HUES6 (cell line): ENCODE data around the gene PCDHA6.
"Not testable (repeated sequence)": the region's sequence is repeated elsewhere in the genome, so short reads cannot be mapped to it uniquely, and the experiment has no call there.

Experiments used
- H3K27ac ChIP-seq: 2 replicates; pipeline ENCODE4 v1.7.0; 2013; ENCODE audit warnings: low read depth, mild to moderate bottlenecking, low read length, inconsistent platforms
- H3K27me3 ChIP-seq: 2 replicates; pipeline ENCODE4 v1.6.1; 2013; ENCODE audit warnings: low read length; ENCODE audit not compliant: control insufficient read depth, insufficient read depth
- H3K36me3 ChIP-seq: 2 replicates; pipeline ENCODE4 v1.6.1; 2013; ENCODE audit warnings: low read length; ENCODE audit not compliant: control insufficient read depth, insufficient read depth
- H3K4me1 ChIP-seq: 2 replicates; pipeline ENCODE4 v1.6.1; 2013; ENCODE audit warnings: low read length; ENCODE audit not compliant: control insufficient read depth, insufficient read depth
- H3K4me3 ChIP-seq: 2 replicates; pipeline ENCODE4 v1.5.1; 2013; ENCODE audit warnings: low read depth, low read length
- H3K9ac ChIP-seq: one replicate; pipeline ENCODE4 v1.6.1; 2013; ENCODE audit warnings: mild to moderate bottlenecking, low read length
- H3K9me3 ChIP-seq: 2 replicates; pipeline ENCODE4 v1.6.1; 2013; ENCODE audit warnings: low read depth, low read length; ENCODE audit not compliant: control insufficient read depth, insufficient read depth

The PCDHA6 gene

GRCh38 chr5:140870221-140871201, 42.8 kb downstream of the PCDHA6 start:
- H3K4me3 ChIP-seq: no peak overlapping the region
- peaks cover 3% of the 10 kb centered on the region; the same call in 1 of the 2 replicates for H3K4me1 ChIP-seq
- no peaks in the 10 kb centered on the region for H3K27me3 ChIP-seq
- H3K9me3 ChIP-seq: peaks cover 2% of the 10 kb centered on the region; the same call in 1 of the 2 replicates
- H3K27ac ChIP-seq: no peak overlapping the region
- no peak overlapping the region for H3K9ac ChIP-seq
- H3K36me3 ChIP-seq: peaks cover 16% of the 10 kb centered on the region

GRCh38 chr5:140875085-140876065, 47.6 kb downstream of the PCDHA6 start, which contains the start of gene PCDHA12:
Gene PCDHA12 (plus strand): TSS chr5:140875308. CDS start chr5:140875473, 165 bp downstream.
- Histone ChIP-seq H3K4me3 (peak within 1 kb of the TSS; percentile 89), H3K9me3 (no peaks in the 10 kb centered on the region), H3K9ac (peak within 1 kb of the TSS; percentile 90), H3K27ac (peak within 1 kb of the TSS; percentile 74; the same call in 1 of the 2 replicates), H3K36me3 (peaks cover 11% of the 10 kb centered on the region; the same call in 1 of the 2 replicates), H3K27me3 (no peaks in the 10 kb centered on the region), H3K4me1 (peaks cover 3% of the 10 kb centered on the region; the same call in 1 of the 2 replicates)

GRCh38 chr5:140876541-140877261, 48.9 kb downstream of the PCDHA6 start:
- H3K27ac ChIP-seq, H3K4me1 ChIP-seq, H3K27me3 ChIP-seq, H3K9me3 ChIP-seq, H3K4me3 ChIP-seq, H3K36me3 ChIP-seq, H3K9ac ChIP-seq: not testable (repeated sequence)

GRCh38 chr5:140877262-140877581, 49.5 kb downstream of the PCDHA6 start:
- no peak overlapping the region for H3K9ac ChIP-seq
- H3K27me3 ChIP-seq: no peaks in the 10 kb centered on the region
- H3K4me1 ChIP-seq: peaks cover 3% of the 10 kb centered on the region; the same call in 1 of the 2 replicates
- H3K9me3 ChIP-seq: no peaks in the 10 kb centered on the region
- no peak overlapping the region for H3K4me3 ChIP-seq
- no peak overlapping the region for H3K27ac ChIP-seq
- 0 out of 2 replicates have a peak, but pooled peaks cover 2% of the 10 kb centered on the region for H3K36me3 ChIP-seq
